GM19397 (cell line): ENCODE measurements around the gene BLOC1S6.

ENCODE experiments used
- ATAC-seq: cut with Tn5 transposase; IDR thresholded peaks from one replicate; pipeline ENCODE4 v1.9.1; 2021; ENCODE audit warnings: mild to moderate bottlenecking, moderate library complexity; ENCODE audit not compliant: unreplicated experiment

The BLOC1S6 gene

DNA sequence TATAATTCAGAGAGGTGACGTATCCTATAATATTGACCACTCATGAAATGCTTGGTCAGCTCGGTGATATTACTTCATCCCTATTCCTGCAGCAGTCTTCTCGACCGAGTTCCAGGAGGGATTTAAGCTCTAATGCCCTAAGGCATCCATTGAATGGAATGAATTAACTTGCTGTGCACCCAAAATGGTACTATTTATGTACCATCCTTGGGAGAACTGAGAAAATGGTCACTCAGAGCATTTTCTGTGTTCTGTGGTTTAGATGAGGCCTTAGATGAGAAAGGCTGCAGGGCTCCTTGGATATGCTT lies 638 bp downstream of the BLOC1S6 start:
- no peak for ATAC-seq

GRCh38 chr15:45588219-45588875 lies 1.2 kb downstream of the BLOC1S6 start:
- ATAC-seq = no peak

GRCh38 chr15:45589256-45589655 lies 2.1 kb downstream of the BLOC1S6 start:
- no peak for ATAC-seq

DNA sequence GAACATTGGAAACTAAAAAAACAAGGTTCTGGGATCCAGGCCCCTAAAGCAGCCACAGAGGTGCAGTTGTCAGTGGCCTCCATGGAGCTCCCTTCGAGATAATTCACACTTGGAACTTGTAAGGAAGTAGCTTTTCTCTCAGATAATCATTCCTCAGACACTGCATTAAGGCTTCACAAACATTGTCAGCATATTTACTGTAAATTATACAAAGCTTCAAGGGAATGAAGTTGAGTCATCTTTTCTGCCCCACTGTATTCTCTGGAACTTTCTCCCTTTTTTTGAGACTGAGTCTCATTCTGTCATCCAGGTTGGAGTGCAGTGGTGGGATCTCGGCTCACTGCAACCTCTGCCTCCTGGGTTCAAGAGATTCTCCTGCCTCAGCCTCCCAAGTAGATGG lies 7.1 kb downstream of the BLOC1S6 start:
- no peak for ATAC-seq

DNA sequence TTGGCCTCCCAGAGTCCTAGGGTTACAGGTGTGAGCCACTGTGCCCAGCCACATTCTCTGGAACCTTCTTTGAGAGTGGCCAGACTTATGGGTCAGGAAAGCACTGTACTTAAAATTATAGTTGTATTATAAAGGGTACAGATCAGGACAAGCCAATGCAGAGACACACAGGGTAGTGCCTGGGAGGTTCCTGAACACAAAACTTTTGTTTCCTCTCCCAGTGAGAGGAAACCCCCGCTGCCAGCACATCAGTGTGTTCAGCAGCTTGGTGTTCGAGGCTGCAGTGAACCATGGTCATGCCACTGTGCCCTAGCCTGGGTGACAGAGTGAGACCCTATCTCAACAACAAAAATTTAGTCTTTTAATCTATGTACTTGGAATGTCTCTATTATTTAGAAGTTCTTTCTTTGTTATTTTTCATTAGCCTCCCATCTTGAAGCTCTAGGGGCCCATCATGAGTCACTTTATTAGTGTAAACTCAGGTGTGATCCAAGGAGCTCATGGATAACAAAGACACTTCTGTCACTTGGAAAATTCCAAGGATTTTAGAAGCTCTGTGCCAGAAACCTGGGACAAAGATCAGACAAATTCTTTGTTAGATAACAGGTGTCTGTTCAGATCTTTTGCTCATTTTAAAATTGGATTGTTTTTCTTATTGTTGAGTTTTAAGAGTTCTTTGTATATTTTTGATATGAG lies 7.8 kb downstream of the BLOC1S6 start:
- no peak for ATAC-seq

- no peak for ATAC-seq
Measured at GRCh38 chr15:45603881-45604280, 16.7 kb downstream of the BLOC1S6 start.

- ATAC-seq = no peak
Measured at GRCh38 chr15:45604326-45604725, 17.1 kb downstream of the BLOC1S6 start.

- ATAC-seq = no peak
Measured at GRCh38 chr15:45606413-45606812, 19.2 kb downstream of the BLOC1S6 start.

- no peak for ATAC-seq
Measured at GRCh38 chr15:45606841-45607240, 19.7 kb downstream of the BLOC1S6 start.

DNA sequence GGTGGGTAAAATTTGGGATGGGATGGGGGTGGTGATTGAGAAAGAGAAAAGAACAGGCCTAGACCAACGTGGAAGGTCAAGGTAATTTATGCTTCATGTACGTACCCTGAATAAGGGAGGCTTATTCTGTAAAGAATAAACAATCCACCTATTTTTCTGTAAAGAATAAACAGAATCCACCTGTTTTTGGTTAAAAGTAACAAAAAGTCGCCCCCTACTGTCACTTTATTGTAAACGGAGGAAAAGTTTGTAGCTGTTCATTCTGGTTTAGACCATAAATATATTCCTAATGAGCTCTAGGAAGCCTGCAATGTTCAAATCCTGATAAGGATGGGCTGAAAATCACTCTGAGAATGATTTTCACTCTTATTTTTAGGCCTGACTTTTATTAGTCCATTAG lies 24.1 kb downstream of the BLOC1S6 start:
- no peak for ATAC-seq

- ATAC-seq = no peak
Measured at GRCh38 chr15:45612790-45613415, 25.7 kb downstream of the BLOC1S6 start.

- ATAC-seq = no peak
Measured at GRCh38 chr15:45616901-45617323, 29.7 kb downstream of the BLOC1S6 start.

DNA sequence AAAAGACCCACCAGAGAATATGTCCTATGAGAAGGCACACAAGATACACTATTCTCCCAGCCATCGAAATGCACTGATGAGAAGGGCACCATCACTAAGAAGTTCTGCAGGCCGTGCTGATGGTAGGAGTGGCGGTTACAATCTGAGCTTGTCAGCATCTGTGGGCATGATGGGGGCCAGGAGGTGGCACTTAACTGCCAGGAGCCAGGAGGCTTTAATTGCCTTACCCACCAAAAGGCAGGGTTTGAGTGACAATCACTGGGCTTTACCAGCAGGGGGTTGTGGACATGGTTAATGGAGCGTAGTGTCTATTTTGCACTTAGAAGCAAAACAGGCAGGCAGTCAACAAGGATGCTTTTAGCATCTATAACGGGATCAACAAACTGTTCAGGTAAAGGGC lies 31.6 kb downstream of the BLOC1S6 start:
- no peak for ATAC-seq

- no peak for ATAC-seq
Measured at GRCh38 chr15:45628136-45628535, 41.0 kb downstream of the BLOC1S6 start.

- no peak for ATAC-seq
Measured at GRCh38 chr15:45630917-45631691, 43.9 kb downstream of the BLOC1S6 start.

DNA sequence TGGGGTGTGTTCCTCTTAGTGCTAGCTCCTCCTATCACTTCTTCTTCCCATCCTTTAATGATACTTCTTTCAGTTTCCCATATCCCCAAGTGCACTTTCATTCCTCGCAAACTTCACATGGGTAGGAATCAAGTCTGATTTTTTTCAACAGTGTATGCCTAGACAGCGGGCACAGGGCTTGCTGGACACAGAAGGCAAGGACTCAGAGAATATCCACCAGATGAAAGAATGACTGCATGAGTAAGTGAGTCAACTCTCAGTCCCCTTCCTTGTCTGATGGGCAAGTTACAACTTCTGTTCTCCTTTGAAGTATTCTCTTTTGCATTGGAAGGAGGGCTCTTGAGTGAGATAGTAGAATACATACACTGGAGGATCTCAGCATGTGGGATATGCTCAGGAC lies 44.6 kb downstream of the BLOC1S6 start:
- ATAC-seq = no peak

DNA sequence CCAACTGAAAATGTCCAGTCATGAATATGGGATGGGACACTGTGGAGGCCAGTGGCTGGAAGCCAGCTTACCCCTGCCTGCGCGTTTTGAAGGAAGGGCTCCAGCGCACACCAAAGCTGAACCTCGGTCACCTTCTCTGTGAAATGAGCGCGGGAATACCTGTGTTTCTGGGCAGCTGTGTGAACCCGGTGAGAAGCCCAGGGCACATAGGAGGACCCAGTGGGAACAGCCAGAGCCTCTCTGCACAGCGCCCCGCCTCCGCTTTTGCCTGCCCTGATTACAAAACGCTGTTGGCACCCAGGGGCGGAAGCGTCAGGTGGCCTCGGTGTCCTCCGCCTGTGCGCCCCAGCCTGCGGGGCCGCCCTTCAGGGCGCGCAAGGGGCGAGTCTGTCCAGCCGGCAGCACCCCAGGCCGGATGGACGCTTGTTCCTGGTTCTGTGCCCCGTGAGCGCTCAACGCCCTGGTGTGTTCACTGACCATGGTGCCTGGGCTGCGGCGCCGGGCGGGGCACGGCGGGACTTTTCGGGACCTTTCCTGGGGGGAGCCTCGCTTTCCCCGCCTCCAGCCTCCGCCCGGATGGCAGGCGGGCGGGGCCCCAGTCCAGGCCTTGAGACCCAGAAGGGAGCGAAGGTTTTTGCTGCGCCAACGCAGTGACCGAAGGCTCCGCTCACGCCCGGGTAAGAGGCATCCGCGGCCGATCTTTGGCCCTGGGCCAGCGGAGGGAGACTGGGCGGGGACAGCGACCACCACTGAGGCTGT lies 47.4 kb downstream of the BLOC1S6 start, which contains the start of gene SQOR:
SQOR (plus strand) TSS at position 598 of the 759 bp plus-strand sequence. CDS start 23,895 bp downstream, outside the sequence.
- ATAC-seq = peak; percentile 73

GRCh38 chr15:45635191-45635638 lies 48.0 kb downstream of the BLOC1S6 start:
- ATAC-seq = peak; percentile 46

DNA sequence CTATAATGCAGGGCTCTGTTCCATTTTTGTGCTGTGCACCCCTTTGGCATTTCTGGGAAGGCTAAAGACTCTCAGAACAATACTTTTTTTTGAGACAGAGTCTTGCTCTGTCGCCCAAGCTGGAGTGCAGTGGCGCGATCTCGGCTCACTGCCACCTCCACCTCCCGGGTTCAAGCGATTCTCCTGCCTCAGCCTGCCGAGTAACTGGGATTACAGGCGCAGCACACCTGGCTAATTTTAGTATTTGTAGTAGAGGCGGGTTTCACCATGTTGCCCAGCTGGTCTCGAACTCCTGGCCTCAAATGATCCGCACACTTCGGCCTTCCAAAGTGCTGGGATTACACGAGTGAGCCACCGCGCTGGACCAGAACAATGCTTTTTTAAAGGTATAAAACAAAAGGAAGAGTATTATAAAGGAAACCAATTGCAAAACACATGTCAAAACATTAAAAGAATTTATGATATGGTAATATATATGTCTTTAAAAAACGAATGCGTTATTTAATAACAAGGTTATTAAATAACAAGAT lies 48.6 kb downstream of the BLOC1S6 start:
- no peak for ATAC-seq

DNA sequence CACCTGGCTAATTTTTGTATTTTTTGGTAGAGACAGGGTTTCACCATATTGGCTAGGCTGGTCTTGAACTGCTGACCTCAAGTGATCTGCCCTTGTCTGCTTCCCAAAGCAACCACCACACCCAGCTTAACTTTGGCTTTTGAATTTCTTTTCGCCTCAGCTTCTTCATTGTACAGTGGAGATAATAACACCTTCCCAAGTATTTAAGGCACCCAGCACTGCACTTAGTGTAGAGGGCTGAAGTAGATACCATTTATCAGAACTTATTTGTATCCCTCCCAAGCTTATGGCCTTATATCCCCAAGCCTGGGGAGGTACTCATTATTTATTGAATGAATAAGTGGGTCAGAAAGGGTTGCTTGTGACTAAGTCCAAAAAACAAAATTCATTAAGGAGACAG lies 50.0 kb downstream of the BLOC1S6 start:
- no peak for ATAC-seq
